Activated naive CD8-positive, alpha-beta T cell (primary cell): ENCODE data around the gene RSPH10B2.
"Not testable (repeated sequence)": the region's sequence is repeated elsewhere in the genome, so short reads cannot be mapped to it uniquely, and the experiment has no call there.

Experiments used
- H3K27ac Mint-ChIP-seq: one replicate; pipeline ENCODE4 v1.8.0; 2021; ENCODE audit warnings: mixed read lengths
- H3K27me3 Mint-ChIP-seq: one replicate; pipeline ENCODE4 v1.8.0; 2021; ENCODE audit warnings: mixed read lengths
- H3K36me3 Mint-ChIP-seq: one replicate; pipeline ENCODE4 v1.8.0; 2021; ENCODE audit warnings: mixed read lengths
- H3K4me1 Mint-ChIP-seq: one replicate; pipeline ENCODE4 v1.8.0; 2021; ENCODE audit warnings: low read depth, mixed read lengths
- H3K4me3 Mint-ChIP-seq: one replicate; pipeline ENCODE4 v1.8.0; 2021; ENCODE audit warnings: mild to moderate bottlenecking, mixed read lengths
- H3K9me3 Mint-ChIP-seq: one replicate; pipeline ENCODE4 v1.8.0; 2021; ENCODE audit warnings: low read depth, mixed read lengths

RSPH10B2 gene

DNA sequence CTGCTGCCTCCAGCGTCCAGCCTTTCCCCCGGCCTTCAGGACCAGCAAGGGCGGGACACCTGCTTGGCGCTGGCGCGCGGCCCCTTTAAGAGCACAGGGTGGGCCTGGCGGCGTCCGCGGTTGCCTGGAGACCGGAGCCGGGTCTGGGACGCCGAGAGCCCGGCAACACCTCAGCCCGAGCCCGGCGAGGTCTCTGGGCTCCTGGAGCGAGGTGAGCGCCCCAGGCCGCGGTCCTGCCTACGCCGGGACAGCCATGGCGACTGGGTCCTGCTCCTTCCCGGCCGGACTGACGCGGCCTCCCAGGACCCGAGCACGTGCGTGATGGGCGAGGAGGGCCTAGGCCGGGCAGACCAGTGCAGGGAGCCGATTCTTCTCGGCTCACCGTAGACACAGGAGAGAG is at the start of gene RSPH10B2:
Gene RSPH10B2 (plus strand): TSS at position 140 of the 400 bp plus-strand sequence. CDS start 3,575 bp downstream, outside the sequence.
- not testable (repeated sequence) for H3K4me3 Mint-ChIP-seq, H3K27ac Mint-ChIP-seq

GRCh38 chr7:6705959-6706665 is 47.8 kb upstream of the RSPH10B2 start:
- Mint-ChIP-seq H3K27ac (peak overlapping the region; percentile 92), H3K36me3 (peaks cover 29% of the 10 kb centered on the region), H3K27me3 (peaks cover 2% of the 10 kb centered on the region), H3K4me1 (peaks cover 40% of the 10 kb centered on the region), H3K4me3 (peak overlapping the region; percentile 97), H3K9me3 (peaks cover 10% of the 10 kb centered on the region)

More for the DNA sequence above, at the start of gene RSPH10B2:
- not testable (repeated sequence) for H3K36me3 Mint-ChIP-seq, H3K9me3 Mint-ChIP-seq, H3K4me1 Mint-ChIP-seq, H3K27me3 Mint-ChIP-seq

- H3K4me3 Mint-ChIP-seq = peak within 1 kb of the TSS; percentile 97
- peaks cover 8% of the 10 kb centered on the region for H3K9me3 Mint-ChIP-seq
- H3K4me1 Mint-ChIP-seq = peaks cover 34% of the 10 kb centered on the region
- H3K36me3 Mint-ChIP-seq = peaks cover 22% of the 10 kb centered on the region
- peak within 1 kb of the TSS; percentile 92 for H3K27ac Mint-ChIP-seq
- peaks cover 2% of the 10 kb centered on the region for H3K27me3 Mint-ChIP-seq
These were observed 47.1 kb upstream of the RSPH10B2 start, which contains the start of gene ZNF12 for GRCh38 chr7:6706666-6707407. Gene ZNF12 (minus strand): TSS chr7:6706947. CDS start chr7:6705173, 1,774 bp downstream.

GRCh38 chr7:6708304-6708703 is 45.6 kb upstream of the RSPH10B2 start:
- peak overlapping the region; percentile 92 for H3K4me3 Mint-ChIP-seq
- H3K36me3 Mint-ChIP-seq = peaks cover 12% of the 10 kb centered on the region
- no peak overlapping the region for H3K27ac Mint-ChIP-seq

DNA sequence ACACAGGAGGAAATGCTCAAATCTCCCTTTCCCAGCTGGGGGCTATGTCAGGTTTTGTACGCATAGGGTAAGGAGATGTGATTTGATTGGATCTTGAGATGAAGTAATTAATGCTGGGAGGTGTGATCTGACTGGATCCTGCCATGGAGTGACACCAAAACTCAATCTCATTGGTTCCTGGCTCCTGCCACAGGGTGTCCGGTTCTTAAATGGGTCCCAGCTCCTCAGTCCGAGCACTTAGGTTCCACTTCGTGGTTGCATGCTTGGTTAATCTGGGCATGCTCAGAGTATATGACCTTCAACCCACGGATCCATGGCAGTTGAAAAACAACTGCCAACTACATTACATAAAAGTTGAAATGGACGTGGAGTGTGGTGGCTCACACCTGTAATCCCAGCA is 44.1 kb upstream of the RSPH10B2 start:
- Mint-ChIP-seq H3K4me3 (no peak overlapping the region), H3K27ac (no peak overlapping the region), H3K36me3 (peaks cover 5% of the 10 kb centered on the region), H3K27me3 (peaks cover 2% of the 10 kb centered on the region), H3K9me3 (no peaks in the 10 kb centered on the region), H3K4me1 (peaks cover 16% of the 10 kb centered on the region)

More at GRCh38 chr7:6708304-6708703, 45.6 kb upstream of the RSPH10B2 start:
- H3K4me1 Mint-ChIP-seq = peaks cover 23% of the 10 kb centered on the region
- H3K9me3 Mint-ChIP-seq = peaks cover 3% of the 10 kb centered on the region
- peaks cover 2% of the 10 kb centered on the region for H3K27me3 Mint-ChIP-seq

GRCh38 chr7:6714360-6714759 is 39.5 kb upstream of the RSPH10B2 start:
- no peak overlapping the region for H3K27ac Mint-ChIP-seq

GRCh38 chr7:6715898-6716297 is 38.0 kb upstream of the RSPH10B2 start:
- H3K4me1 Mint-ChIP-seq, H3K36me3 Mint-ChIP-seq, H3K9me3 Mint-ChIP-seq, H3K4me3 Mint-ChIP-seq, H3K27ac Mint-ChIP-seq, H3K27me3 Mint-ChIP-seq: not testable (repeated sequence)

More at GRCh38 chr7:6714360-6714759, 39.5 kb upstream of the RSPH10B2 start:
- peaks cover 11% of the 10 kb centered on the region for H3K27me3 Mint-ChIP-seq
- H3K9me3 Mint-ChIP-seq = no peaks in the 10 kb centered on the region
- peaks cover 5% of the 10 kb centered on the region for H3K4me1 Mint-ChIP-seq
- H3K4me3 Mint-ChIP-seq = no peak overlapping the region
- peaks cover 4% of the 10 kb centered on the region for H3K36me3 Mint-ChIP-seq

- H3K9me3 Mint-ChIP-seq = no peaks in the 10 kb centered on the region
- no peak overlapping the region for H3K4me3 Mint-ChIP-seq
- H3K27ac Mint-ChIP-seq = no peak overlapping the region
- peaks cover 10% of the 10 kb centered on the region for H3K27me3 Mint-ChIP-seq
- H3K36me3 Mint-ChIP-seq = peaks cover 4% of the 10 kb centered on the region
- H3K4me1 Mint-ChIP-seq = peaks cover 5% of the 10 kb centered on the region
These were observed 35.8 kb upstream of the RSPH10B2 start for GRCh38 chr7:6718124-6718523.

DNA sequence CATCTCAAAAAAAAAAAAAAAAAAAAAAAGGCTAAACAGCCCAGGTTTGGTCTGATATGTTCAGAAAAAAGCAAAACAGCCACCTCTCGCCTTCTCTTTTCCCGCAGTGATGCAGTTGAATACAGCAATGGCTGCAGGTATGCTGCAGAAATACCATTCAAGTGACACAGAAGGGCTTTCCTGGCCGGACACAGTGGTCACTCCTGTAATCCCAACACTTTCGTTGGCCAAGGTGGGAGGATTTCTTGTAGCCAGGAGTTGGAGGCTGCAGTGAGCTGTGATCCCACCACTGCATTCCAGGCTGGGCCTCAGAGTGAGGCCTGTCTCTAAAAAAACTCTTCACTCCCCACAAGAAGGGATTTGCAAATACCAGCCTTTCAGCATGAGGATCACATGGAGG is 29.6 kb upstream of the RSPH10B2 start:
- H3K36me3 Mint-ChIP-seq, H3K4me1 Mint-ChIP-seq, H3K4me3 Mint-ChIP-seq, H3K27me3 Mint-ChIP-seq, H3K27ac Mint-ChIP-seq, H3K9me3 Mint-ChIP-seq: not testable (repeated sequence)

DNA sequence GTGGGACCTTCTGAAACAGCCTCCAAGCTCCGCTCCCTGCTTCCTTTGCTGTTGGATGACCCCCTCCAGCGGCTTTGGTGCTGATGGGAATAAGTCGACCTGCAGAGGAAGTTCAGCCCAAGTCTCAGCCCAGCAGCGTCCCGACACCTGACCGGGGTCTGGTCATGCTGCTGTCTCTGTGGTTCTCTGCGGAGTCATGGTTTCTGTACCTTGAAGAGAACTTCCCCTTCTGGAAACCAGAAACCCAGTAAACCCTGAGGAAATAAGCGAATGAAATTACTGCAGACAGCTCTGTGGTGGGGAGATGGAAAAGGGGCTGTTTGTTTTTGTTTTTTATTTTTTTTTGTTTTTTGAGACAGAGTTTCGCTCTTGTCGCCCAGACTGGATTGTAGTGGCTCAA is 28.9 kb upstream of the RSPH10B2 start:
- Mint-ChIP-seq H3K27me3 (no peaks in the 10 kb centered on the region), H3K27ac (no peak overlapping the region)

GRCh38 chr7:6726341-6726740 is 27.6 kb upstream of the RSPH10B2 start:
- H3K27ac Mint-ChIP-seq, H3K4me3 Mint-ChIP-seq, H3K36me3 Mint-ChIP-seq, H3K27me3 Mint-ChIP-seq, H3K9me3 Mint-ChIP-seq: not testable (repeated sequence)
- H3K4me1 Mint-ChIP-seq = peaks cover 15% of the 10 kb centered on the region

More for the DNA sequence above, 28.9 kb upstream of the RSPH10B2 start:
- Mint-ChIP-seq H3K4me1 (peaks cover 4% of the 10 kb centered on the region), H3K9me3 (no peaks in the 10 kb centered on the region), H3K36me3 (peaks cover 2% of the 10 kb centered on the region), H3K4me3 (no peak overlapping the region)

DNA sequence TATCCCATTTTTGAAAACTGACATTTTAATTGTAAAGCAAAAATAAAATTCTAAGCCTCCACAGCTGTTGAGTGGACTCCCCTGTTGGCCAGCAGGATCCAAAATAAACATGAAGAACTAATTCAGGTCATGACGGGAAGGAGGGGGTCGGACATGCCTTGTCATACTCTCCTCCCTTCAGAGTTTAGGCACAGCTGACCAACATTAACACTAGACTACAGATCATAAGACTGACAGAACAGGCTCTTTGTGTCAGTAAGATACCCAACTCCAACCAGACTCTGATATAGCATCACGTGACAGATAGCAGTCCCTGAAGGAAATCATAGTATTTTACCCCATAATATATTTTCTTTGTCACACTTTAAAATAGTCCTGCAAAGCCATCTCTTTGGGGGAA is 26.2 kb upstream of the RSPH10B2 start:
- no peaks in the 10 kb centered on the region for H3K9me3 Mint-ChIP-seq
- peaks cover 2% of the 10 kb centered on the region for H3K36me3 Mint-ChIP-seq
- no peaks in the 10 kb centered on the region for H3K27me3 Mint-ChIP-seq
- H3K4me1 Mint-ChIP-seq = peaks cover 20% of the 10 kb centered on the region
- no peak overlapping the region for H3K27ac Mint-ChIP-seq
- H3K4me3 Mint-ChIP-seq = no peak overlapping the region

DNA sequence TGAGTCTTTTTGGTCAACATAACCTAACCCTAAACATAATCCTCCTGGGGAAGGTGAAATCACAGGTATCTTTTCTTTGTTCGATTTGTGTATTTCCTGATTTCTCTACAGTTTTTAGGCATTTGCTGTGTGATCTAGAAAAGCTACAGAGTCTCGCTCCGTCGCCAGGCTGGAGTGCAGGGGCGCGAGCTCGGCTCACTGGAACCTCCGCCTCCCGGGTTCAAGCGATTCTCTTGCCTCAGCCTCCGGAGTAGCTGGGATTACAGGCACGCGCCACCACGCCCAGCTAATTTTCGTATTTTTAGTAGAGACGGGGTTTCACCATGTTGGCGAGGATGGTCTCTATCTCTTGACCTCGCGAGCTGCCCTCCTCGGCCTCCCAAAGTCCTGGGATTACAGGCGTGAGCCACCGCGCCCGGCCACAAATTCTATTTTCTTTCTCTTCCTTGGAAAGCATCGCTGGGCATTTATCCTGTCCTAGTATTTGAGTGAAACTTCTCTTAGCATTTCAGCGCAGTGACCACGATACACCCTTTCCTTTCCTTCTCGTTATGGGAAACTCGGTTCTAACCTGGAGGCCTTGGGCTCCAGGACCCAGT is 24.9 kb upstream of the RSPH10B2 start:
- not testable (repeated sequence) for H3K36me3 Mint-ChIP-seq, H3K9me3 Mint-ChIP-seq, H3K27me3 Mint-ChIP-seq
- peak overlapping the region; percentile 92 for H3K4me3 Mint-ChIP-seq
- H3K27ac Mint-ChIP-seq = peak overlapping the region; percentile 91
- H3K4me1 Mint-ChIP-seq = peaks cover 26% of the 10 kb centered on the region

DNA sequence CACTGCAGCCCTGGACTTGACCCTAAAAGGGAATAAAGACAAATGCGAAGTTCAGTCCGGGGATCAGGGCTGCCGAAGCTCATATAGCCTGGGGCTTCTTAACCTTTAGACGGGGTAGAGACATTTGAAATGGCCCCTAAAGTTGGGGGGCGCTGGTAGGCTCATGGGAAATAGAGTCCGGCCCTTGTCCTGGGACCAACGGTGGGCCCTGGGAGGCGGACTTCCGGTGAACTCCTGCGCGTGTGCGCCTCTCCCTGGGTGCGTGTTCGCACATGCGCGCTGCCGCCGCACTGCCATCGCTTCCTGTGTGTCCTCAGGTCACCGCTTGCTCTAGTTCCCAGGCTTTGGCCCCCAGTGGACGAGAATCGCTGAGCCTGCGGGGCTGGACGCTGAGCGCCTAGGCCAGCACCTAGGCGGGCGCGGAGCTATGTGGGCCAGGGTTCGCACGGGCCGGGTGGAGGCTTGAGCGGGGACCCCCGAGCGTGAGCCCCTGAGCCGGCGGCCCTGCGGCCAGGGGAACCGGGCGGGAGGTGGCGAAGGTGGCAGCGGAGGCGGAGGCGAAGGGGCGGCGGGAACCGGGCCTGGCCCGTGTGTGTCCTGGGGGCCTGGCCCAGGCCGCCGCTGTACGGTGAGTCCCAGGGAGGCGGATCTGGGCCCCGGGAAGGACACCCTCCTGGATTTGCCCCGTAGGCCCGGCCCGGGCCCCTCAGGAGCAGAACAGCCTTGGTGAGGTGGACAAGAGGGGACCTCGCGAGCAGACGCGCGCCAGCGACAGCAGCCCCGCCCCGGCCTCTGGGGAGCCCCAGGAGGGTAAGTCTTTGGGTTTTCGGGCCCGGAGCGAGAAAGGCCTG is 24.2 kb upstream of the RSPH10B2 start:
- no peaks in the 10 kb centered on the region for H3K27me3 Mint-ChIP-seq
- H3K9me3 Mint-ChIP-seq = no peaks in the 10 kb centered on the region
- peak overlapping the region; percentile 91 for H3K27ac Mint-ChIP-seq
- H3K36me3 Mint-ChIP-seq = peaks cover 4% of the 10 kb centered on the region
- peaks cover 28% of the 10 kb centered on the region for H3K4me1 Mint-ChIP-seq
- peak overlapping the region; percentile 92 for H3K4me3 Mint-ChIP-seq
